Ureter (tissue), 1 donor: ENCODE measurements around the gene ARL6IP5. TPM values are rescaled to one million over a fixed set of nuclear protein-coding genes. Genes with fewer than 3 reads are reported as not detected.

ENCODE experiments used
- total RNA-seq: library from RNA; stranded (reverse); gene quantifications from one replicate; pipeline ENCODE4 v1.2.4, GENCODE V29; 2023
- donor health status: DM: yes; HTN: yes; CAD: no.

The ARL6IP5 gene
- total RNA-seq, 1 donor from 2014 or later: 106 TPM

Other genes starting within 250 kb of the ARL6IP5 start
- gene TAFA4, start 152.4 kb upstream of the ARL6IP5 start, total RNA-seq: not detected
- gene EOGT, start 71.3 kb upstream of the ARL6IP5 start, total RNA-seq: 81.0 TPM
- gene TMF1, start 32.6 kb upstream of the ARL6IP5 start, total RNA-seq: 39.1 TPM
- gene UBA3, start 4.6 kb upstream of the ARL6IP5 start, total RNA-seq: 72.4 TPM
- 0.13 TPM for gene LMOD3, start 37.7 kb downstream of the ARL6IP5 start, total RNA-seq